CD4-positive, CD25-positive, alpha-beta regulatory T cell (primary cell): ENCODE measurements around the gene VSIG4. TPM values are rescaled to one million over a fixed set of nuclear protein-coding genes. Genes with fewer than 3 reads are reported as not detected.

ENCODE experiments used
- ATAC-seq, 2 donors: fragments of 150-1000 bp; cut with Tn5 transposase; one replicate each; pipeline ENCODE4 v1.10.0; 2021; ENCODE audit warnings: low read depth in 2 of 2, moderate number of reproducible peaks in 2 of 2, moderate library complexity in 1 of 2
- DNase-seq, 3 donors: peaks; one replicate each; pipeline versions ENCODE4 v3.0.0 to v3.0.0-alpha.2; 2012 to 2022; ENCODE audit warnings: mixed read lengths in 1 of 3
- H3K27ac ChIP-seq: one replicate; pipeline ENCODE4 v1.7.0; 2013; ENCODE audit warnings: mild to moderate bottlenecking, low read length; ENCODE audit not compliant: insufficient read depth, poor library complexity, severe bottlenecking
- H3K27me3 ChIP-seq: one replicate; pipeline ENCODE4 v1.7.0; 2013; ENCODE audit warnings: low read length; ENCODE audit not compliant: control insufficient read depth, insufficient read depth
- H3K36me3 ChIP-seq: one replicate; pipeline ENCODE4 v1.7.0; 2013; ENCODE audit warnings: mild to moderate bottlenecking, low read length, moderate library complexity; ENCODE audit not compliant: control insufficient read depth, insufficient read depth
- H3K4me1 ChIP-seq: 2 replicates; pipeline ENCODE4 v1.7.0; 2013; ENCODE audit warnings: mild to moderate bottlenecking, low read length; ENCODE audit not compliant: insufficient read depth, control insufficient read depth, poor library complexity, severe bottlenecking
- H3K4me3 ChIP-seq: one replicate; pipeline ENCODE4 v1.7.0; 2013; ENCODE audit warnings: low read depth, mild to moderate bottlenecking, low read length, moderate library complexity
- H3K9me3 ChIP-seq, 2 experiments: 1 replicate in 1 of 2; 2 replicates in 1 of 2; pipeline ENCODE4 v1.7.0; 2013; ENCODE audit warnings: low read length in 2 of 2, mild to moderate bottlenecking in 1 of 2, moderate library complexity in 1 of 2; ENCODE audit not compliant: control insufficient read depth in 2 of 2
- H3K27ac Mint-ChIP-seq, 3 donors: one replicate each; pipeline ENCODE4 v1.8.0; 2020 to 2022; ENCODE audit warnings: mild to moderate bottlenecking in 3 of 3, mixed read lengths in 3 of 3, moderate library complexity in 2 of 3
- H3K27me3 Mint-ChIP-seq: one replicate; pipeline ENCODE4 v1.8.0; 2022; ENCODE audit warnings: mild to moderate bottlenecking, mixed read lengths
- H3K36me3 Mint-ChIP-seq: one replicate; pipeline ENCODE4 v1.8.0; 2020; ENCODE audit warnings: mixed read lengths
- H3K4me1 Mint-ChIP-seq, 4 donors: one replicate each; pipeline ENCODE4 v1.8.0; 2020 to 2022; ENCODE audit warnings: mixed read lengths in 4 of 4, mild to moderate bottlenecking in 1 of 4
- H3K4me3 Mint-ChIP-seq, 4 donors: one replicate each; pipeline ENCODE4 v1.8.0; 2020 to 2022; ENCODE audit warnings: mild to moderate bottlenecking in 4 of 4, mixed read lengths in 4 of 4, moderate library complexity in 3 of 4
- H3K9me3 Mint-ChIP-seq, 7 donors: one replicate each; pipeline ENCODE4 v1.8.0; 2020 to 2022; ENCODE audit warnings: mixed read lengths in 7 of 7, mild to moderate bottlenecking in 3 of 7, moderate library complexity in 2 of 7
- polyA plus RNA-seq, 4 donors: library from polyadenylated mRNA; unstranded; fragments of 300-500 nt; fragmentation: Illumina TruSeq; gene quantifications; one replicate each; pipeline ENCODE4 v1.2.3, GENCODE V29; 2021
- total RNA-seq: library from RNA; stranded (reverse); gene quantifications from one replicate; pipeline ENCODE4 v1.2.3, GENCODE V29; 2022

VSIG4 gene
- total and polyA plus RNA-seq, 5 donors from 2014 or later: not detected

DNA sequence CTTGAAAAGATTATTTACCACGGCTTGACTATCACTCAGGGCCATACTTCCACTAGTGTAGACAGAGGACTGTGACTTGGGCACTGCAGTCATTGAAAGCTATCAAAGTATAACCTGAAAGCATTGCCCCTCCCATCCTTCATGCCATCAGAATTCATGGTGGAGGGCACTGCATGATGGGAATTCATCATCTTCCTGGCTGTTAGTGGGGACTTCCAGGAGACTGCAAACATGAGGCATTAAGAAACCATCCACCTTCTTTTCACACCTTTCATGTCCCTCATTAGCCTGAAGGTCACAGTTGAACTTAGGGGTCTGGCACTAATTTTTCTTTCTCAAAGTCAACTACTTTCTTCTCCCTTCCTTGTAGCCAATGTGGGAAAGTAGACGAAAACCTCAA, 25.8 kb downstream of the VSIG4 start:
- H3K27ac Mint-ChIP-seq: no peak overlapping the region
- no peaks in the 10 kb centered on the region for H3K36me3 ChIP-seq
- no peaks in the 10 kb centered on the region for H3K9me3 ChIP-seq
- no peak overlapping the region for H3K27ac ChIP-seq
- peaks cover 17% of the 10 kb centered on the region for H3K4me1 ChIP-seq
- no peak overlapping the region for H3K4me3 Mint-ChIP-seq
- DNase-seq (no peak), ATAC-seq (no peak)
- no peaks in the 10 kb centered on the region for H3K27me3 Mint-ChIP-seq
- H3K27me3 ChIP-seq: no peaks in the 10 kb centered on the region
- H3K4me3 ChIP-seq: no peak overlapping the region
- no peaks in the 10 kb centered on the region for H3K9me3 Mint-ChIP-seq
- H3K36me3 Mint-ChIP-seq: no peaks in the 10 kb centered on the region
- H3K4me1 Mint-ChIP-seq: peaks cover 8 to 43% (median 19%) of the 10 kb centered on the region in 4 donors

DNA sequence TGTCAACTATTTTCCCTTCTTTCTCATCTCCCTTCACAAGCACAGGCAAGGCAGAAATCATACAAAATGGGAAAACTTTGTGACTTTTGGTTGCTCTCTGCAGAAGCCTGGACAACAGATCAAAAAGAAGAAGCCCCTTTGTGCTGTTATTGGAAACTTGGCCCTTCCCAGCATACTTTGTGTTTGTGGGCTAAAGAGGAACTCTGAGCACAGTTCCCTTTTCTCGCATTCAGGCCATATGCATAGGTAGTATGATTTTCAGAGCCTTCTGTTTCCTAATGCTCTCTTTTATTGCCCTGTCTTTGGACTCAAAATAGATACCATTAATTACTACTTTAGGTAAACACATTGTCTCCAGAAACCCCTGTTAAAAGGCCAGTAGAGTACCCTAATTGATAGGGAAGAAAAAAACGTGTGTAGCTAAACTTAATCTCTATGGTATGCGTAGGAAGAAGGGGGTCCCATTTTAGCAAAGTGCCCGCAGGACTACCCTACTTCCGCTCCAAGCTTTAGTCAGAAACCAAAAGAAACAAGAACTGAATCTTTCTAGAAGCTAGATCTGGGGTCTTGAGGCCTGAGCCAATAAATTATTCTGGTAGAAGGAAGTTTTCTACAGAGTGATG, 26.6 kb downstream of the VSIG4 start:
- H3K4me3 Mint-ChIP-seq: peak overlapping the region in 1 of 4 donors; percentile 32
- H3K4me1 ChIP-seq: peaks cover 17% of the 10 kb centered on the region
- no peak for ATAC-seq

GRCh38 chrX:66012094-66012534, 27.8 kb downstream of the VSIG4 start:
- Mint-ChIP-seq H3K27ac (no peak overlapping the region), H3K9me3 (no peaks in the 10 kb centered on the region), H3K27me3 (no peaks in the 10 kb centered on the region), H3K4me1 (peaks cover 8 to 38% (median 15%) of the 10 kb centered on the region in 4 donors), H3K36me3 (no peaks in the 10 kb centered on the region), H3K4me3 (no peak overlapping the region)
- peaks cover 16% of the 10 kb centered on the region for H3K4me1 ChIP-seq
- no peak overlapping the region for H3K27ac ChIP-seq
- no peaks in the 10 kb centered on the region for H3K9me3 ChIP-seq
- H3K4me3 ChIP-seq: no peak overlapping the region
- ATAC-seq (no peak), DNase-seq (peak in 1 of 3 donors; percentile 28)
- H3K36me3 ChIP-seq: no peaks in the 10 kb centered on the region
- no peaks in the 10 kb centered on the region for H3K27me3 ChIP-seq

More for the DNA sequence above, 26.6 kb downstream of the VSIG4 start:
- H3K27me3 ChIP-seq: no peaks in the 10 kb centered on the region
- Mint-ChIP-seq H3K9me3 (no peaks in the 10 kb centered on the region), H3K4me1 (peaks cover 8 to 41% (median 17%) of the 10 kb centered on the region in 4 donors), H3K27me3 (no peaks in the 10 kb centered on the region), H3K27ac (no peak overlapping the region), H3K36me3 (no peaks in the 10 kb centered on the region)
- H3K9me3 ChIP-seq: no peaks in the 10 kb centered on the region
- no peak overlapping the region for H3K27ac ChIP-seq
- no peak for DNase-seq
- no peaks in the 10 kb centered on the region for H3K36me3 ChIP-seq
- H3K4me3 ChIP-seq: no peak overlapping the region

GRCh38 chrX:66009231-66009845, 30.5 kb downstream of the VSIG4 start:
- no peak overlapping the region for H3K27ac ChIP-seq
- no peaks in the 10 kb centered on the region for H3K27me3 Mint-ChIP-seq
- DNase-seq: no peak
- H3K4me3 ChIP-seq: no peak overlapping the region
- H3K36me3 ChIP-seq: no peaks in the 10 kb centered on the region
- H3K9me3 Mint-ChIP-seq: no peaks in the 10 kb centered on the region
- H3K36me3 Mint-ChIP-seq: no peaks in the 10 kb centered on the region
- peaks cover 17% of the 10 kb centered on the region for H3K4me1 ChIP-seq
- H3K4me3 Mint-ChIP-seq: no peak overlapping the region
- H3K9me3 ChIP-seq: no peaks in the 10 kb centered on the region
- H3K4me1 Mint-ChIP-seq: peaks cover 0 to 37% (median 27%) of the 10 kb centered on the region in 4 donors
- no peaks in the 10 kb centered on the region for H3K27me3 ChIP-seq
- ATAC-seq: no peak
- no peak overlapping the region for H3K27ac Mint-ChIP-seq

DNA sequence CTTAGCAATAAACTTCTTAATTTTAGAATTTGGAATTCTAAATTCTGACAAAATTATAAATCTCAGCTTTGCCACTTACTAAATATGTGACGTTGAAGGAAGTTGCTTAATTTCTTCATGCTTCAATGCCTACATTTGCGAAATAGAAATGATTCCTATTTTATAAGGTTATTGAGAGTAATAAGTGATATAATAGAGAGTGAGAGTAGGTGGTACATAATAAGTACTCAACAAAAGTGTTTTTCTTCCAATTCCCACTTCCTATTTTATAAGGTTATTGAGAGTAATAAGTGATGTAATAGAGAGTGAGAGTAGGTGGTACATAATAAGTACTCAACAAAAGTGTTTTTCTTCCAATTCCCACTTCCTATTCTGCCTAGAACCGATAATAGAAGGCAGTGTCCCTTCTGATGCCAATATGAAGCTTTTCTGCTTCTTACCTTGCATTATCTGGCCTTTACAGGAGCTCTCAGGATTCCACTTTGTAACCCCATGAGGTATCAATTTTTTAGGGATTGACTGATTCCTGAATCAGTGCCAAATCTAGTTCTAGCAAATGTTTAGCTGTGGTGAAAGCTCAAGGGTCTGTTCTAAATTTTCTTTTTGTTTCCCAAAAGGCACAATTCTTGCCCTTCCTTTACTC, 31.4 kb downstream of the VSIG4 start:
- Mint-ChIP-seq H3K4me3 (no peak overlapping the region), H3K9me3 (no peaks in the 10 kb centered on the region), H3K27me3 (no peaks in the 10 kb centered on the region), H3K27ac (no peak overlapping the region), H3K4me1 (peaks cover 0 to 43% (median 32%) of the 10 kb centered on the region in 4 donors), H3K36me3 (no peaks in the 10 kb centered on the region)
- no peaks in the 10 kb centered on the region for H3K9me3 ChIP-seq
- H3K27ac ChIP-seq: no peak overlapping the region
- no peak for DNase-seq
- no peak overlapping the region for H3K4me3 ChIP-seq
- peaks cover 17% of the 10 kb centered on the region for H3K4me1 ChIP-seq
- H3K36me3 ChIP-seq: no peaks in the 10 kb centered on the region
- H3K27me3 ChIP-seq: no peaks in the 10 kb centered on the region
- no peak for ATAC-seq

DNA sequence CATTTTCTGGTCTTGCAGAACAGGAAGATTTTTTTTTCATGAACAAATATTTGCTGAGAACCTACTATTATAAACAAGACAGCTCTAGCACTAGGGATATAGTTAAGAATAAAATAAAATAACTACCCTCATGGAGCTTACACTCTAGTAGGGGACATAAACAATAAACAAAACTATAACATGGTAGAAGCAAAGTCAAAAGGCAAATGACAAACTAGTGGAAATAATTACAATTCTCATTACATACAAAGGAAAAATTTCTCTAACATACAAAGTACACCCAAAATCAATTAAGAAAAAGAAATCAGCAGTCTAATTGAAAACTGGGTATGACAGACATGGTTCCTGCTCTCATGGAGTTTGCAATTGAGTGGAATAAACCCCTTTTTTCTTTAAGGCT, 32.0 kb downstream of the VSIG4 start:
- ATAC-seq (no peak), DNase-seq (no peak)
- no peak overlapping the region for H3K4me3 Mint-ChIP-seq
- H3K9me3 Mint-ChIP-seq: no peaks in the 10 kb centered on the region
- no peaks in the 10 kb centered on the region for H3K36me3 Mint-ChIP-seq
- H3K27ac ChIP-seq: no peak overlapping the region
- no peaks in the 10 kb centered on the region for H3K27me3 ChIP-seq
- H3K4me3 ChIP-seq: no peak overlapping the region
- H3K27me3 Mint-ChIP-seq: no peaks in the 10 kb centered on the region
- peaks cover 17% of the 10 kb centered on the region for H3K4me1 ChIP-seq
- peaks cover 0 to 45% (median 32%) of the 10 kb centered on the region in 4 donors for H3K4me1 Mint-ChIP-seq
- no peaks in the 10 kb centered on the region for H3K9me3 ChIP-seq
- no peaks in the 10 kb centered on the region for H3K36me3 ChIP-seq
- H3K27ac Mint-ChIP-seq: no peak overlapping the region

- no peak overlapping the region for H3K27ac ChIP-seq
- H3K4me3 ChIP-seq: no peak overlapping the region
- H3K4me1 Mint-ChIP-seq: peaks cover 0 to 49% (median 30%) of the 10 kb centered on the region in 4 donors
- DNase-seq: no peak
- no peaks in the 10 kb centered on the region for H3K36me3 Mint-ChIP-seq
- H3K4me3 Mint-ChIP-seq: peak overlapping the region in 3 of 4 donors; percentile 17 to 55 (median 37)
- H3K9me3 ChIP-seq: no peaks in the 10 kb centered on the region
- H3K36me3 ChIP-seq: no peaks in the 10 kb centered on the region
- H3K4me1 ChIP-seq: peaks cover 17% of the 10 kb centered on the region
- no peaks in the 10 kb centered on the region for H3K27me3 Mint-ChIP-seq
- H3K27me3 ChIP-seq: no peaks in the 10 kb centered on the region
- ATAC-seq: no peak
- no peaks in the 10 kb centered on the region for H3K9me3 Mint-ChIP-seq
- peak overlapping the region; percentile 25 to 82 (median 39) for H3K27ac Mint-ChIP-seq
Observed at GRCh38 chrX:66005830-66006449, 33.9 kb downstream of the VSIG4 start.
